Measurements from ENCODE around the gene LRPAP1.

- TF ChIP-seq CTCF (IDR thresholded peaks at IDR 0.05 in 2 of 3, conservative IDR thresholded peaks at IDR 0.05 in 1 of 3; ENCODE audit: borderline replicate concordance in 1 of 3, insufficient read depth in 1 of 3, low read depth in 2 of 3, low read length in 2 of 3) (no peak), EZH2 (IDR thresholded peaks at IDR 0.05) (no peak), POLR2A (IDR thresholded peaks at IDR 0.05; ENCODE audit: borderline replicate concordance, extremely low read depth, insufficient read depth, insufficient read length) (no peak), MAX (IDR thresholded peaks at IDR 0.05) (no peak), EZH2phosphoT487 (IDR thresholded peaks at IDR 0.05; ENCODE audit: borderline replicate concordance) (no peak), YY1 (IDR thresholded peaks at IDR 0.05; ENCODE audit: extremely low read depth, insufficient replicate concordance, low read depth, low read length) (no peak), ZNF274 (IDR thresholded peaks at IDR 0.05; ENCODE audit: low read depth, low read length) (no peak), POLR2AphosphoS5 (IDR thresholded peaks at IDR 0.05; ENCODE audit: low read depth, low read length) (no peak), TCF7L2 (IDR thresholded peaks at IDR 0.05; ENCODE audit: borderline replicate concordance, extremely low read depth, insufficient read depth, insufficient read length) (no peak)
- TF ChIP-seq, protein P1, sequence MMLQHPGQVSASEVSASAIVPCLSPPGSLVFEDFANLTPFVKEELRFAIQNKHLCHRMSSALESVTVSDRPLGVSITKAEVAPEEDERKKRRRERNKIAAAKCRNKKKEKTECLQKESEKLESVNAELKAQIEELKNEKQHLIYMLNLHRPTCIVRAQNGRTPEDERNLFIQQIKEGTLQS (IDR thresholded peaks at IDR 0.05), result no peak
- TF ChIP-seq, protein P2, sequence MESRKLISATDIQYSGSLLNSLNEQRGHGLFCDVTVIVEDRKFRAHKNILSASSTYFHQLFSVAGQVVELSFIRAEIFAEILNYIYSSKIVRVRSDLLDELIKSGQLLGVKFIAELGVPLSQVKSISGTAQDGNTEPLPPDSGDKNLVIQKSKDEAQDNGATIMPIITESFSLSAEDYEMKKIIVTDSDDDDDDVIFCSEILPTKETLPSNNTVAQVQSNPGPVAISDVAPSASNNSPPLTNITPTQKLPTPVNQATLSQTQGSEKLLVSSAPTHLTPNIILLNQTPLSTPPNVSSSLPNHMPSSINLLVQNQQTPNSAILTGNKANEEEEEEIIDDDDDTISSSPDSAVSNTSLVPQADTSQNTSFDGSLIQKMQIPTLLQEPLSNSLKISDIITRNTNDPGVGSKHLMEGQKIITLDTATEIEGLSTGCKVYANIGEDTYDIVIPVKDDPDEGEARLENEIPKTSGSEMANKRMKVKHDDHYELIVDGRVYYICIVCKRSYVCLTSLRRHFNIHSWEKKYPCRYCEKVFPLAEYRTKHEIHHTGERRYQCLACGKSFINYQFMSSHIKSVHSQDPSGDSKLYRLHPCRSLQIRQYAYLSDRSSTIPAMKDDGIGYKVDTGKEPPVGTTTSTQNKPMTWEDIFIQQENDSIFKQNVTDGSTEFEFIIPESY (IDR thresholded peaks at IDR 0.05; ENCODE audit: extremely low read depth, insufficient replicate concordance, low read length), result no peak
- TF ChIP-seq, protein P3, sequence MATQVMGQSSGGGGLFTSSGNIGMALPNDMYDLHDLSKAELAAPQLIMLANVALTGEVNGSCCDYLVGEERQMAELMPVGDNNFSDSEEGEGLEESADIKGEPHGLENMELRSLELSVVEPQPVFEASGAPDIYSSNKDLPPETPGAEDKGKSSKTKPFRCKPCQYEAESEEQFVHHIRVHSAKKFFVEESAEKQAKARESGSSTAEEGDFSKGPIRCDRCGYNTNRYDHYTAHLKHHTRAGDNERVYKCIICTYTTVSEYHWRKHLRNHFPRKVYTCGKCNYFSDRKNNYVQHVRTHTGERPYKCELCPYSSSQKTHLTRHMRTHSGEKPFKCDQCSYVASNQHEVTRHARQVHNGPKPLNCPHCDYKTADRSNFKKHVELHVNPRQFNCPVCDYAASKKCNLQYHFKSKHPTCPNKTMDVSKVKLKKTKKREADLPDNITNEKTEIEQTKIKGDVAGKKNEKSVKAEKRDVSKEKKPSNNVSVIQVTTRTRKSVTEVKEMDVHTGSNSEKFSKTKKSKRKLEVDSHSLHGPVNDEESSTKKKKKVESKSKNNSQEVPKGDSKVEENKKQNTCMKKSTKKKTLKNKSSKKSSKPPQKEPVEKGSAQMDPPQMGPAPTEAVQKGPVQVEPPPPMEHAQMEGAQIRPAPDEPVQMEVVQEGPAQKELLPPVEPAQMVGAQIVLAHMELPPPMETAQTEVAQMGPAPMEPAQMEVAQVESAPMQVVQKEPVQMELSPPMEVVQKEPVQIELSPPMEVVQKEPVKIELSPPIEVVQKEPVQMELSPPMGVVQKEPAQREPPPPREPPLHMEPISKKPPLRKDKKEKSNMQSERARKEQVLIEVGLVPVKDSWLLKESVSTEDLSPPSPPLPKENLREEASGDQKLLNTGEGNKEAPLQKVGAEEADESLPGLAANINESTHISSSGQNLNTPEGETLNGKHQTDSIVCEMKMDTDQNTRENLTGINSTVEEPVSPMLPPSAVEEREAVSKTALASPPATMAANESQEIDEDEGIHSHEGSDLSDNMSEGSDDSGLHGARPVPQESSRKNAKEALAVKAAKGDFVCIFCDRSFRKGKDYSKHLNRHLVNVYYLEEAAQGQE (IDR thresholded peaks at IDR 0.05; ENCODE audit: low read depth), result no peak
Observed at GRCh38 chr4:3473181-3473950, 58.9 kb downstream of the LRPAP1 start.

All from HCT116 (cell line).